GM12873 (cell line): Measurements from ENCODE around the gene CYP1A2.

ENCODE experiments used
- TF ChIP-seq, protein P1 (sequence below): IDR thresholded peaks from 2 replicates; pipeline ENCODE4 v1.5.1; 2012; ENCODE audit warnings: low read depth, mild to moderate bottlenecking, moderate library complexity, low read length, control low read depth; ENCODE audit not compliant: insufficient read depth; ENCODE audit errors: missing control alignments

Gene CYP1A2

DNA sequence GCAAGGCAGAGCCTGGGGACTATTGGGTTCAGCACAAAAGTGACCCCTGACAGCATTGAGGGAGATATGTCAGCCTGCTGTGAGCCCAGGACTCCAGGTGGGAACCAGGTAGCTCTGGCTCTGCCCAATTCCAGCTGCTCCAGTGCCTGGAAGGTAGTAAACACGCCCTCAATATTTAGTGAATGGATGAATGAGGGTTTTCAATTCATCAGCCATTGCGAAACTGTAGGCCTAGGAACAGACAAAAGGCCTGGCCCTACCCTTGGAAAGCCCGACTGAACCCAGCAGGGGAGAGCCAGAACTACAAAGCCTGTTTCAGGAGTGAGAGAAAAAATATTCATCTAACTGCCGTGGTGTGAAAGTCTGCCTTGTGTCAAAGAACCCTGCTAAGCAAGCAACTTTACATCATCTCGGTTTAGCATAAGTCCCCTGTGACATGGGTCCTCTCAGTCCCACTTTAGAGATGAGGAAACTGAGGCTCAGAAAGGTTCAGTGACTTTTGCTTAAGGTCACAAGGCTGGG lies 25.1 kb downstream of the CYP1A2 start:
- TF ChIP-seq, protein P1, sequence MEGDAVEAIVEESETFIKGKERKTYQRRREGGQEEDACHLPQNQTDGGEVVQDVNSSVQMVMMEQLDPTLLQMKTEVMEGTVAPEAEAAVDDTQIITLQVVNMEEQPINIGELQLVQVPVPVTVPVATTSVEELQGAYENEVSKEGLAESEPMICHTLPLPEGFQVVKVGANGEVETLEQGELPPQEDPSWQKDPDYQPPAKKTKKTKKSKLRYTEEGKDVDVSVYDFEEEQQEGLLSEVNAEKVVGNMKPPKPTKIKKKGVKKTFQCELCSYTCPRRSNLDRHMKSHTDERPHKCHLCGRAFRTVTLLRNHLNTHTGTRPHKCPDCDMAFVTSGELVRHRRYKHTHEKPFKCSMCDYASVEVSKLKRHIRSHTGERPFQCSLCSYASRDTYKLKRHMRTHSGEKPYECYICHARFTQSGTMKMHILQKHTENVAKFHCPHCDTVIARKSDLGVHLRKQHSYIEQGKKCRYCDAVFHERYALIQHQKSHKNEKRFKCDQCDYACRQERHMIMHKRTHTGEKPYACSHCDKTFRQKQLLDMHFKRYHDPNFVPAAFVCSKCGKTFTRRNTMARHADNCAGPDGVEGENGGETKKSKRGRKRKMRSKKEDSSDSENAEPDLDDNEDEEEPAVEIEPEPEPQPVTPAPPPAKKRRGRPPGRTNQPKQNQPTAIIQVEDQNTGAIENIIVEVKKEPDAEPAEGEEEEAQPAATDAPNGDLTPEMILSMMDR, result no peak

DNA sequence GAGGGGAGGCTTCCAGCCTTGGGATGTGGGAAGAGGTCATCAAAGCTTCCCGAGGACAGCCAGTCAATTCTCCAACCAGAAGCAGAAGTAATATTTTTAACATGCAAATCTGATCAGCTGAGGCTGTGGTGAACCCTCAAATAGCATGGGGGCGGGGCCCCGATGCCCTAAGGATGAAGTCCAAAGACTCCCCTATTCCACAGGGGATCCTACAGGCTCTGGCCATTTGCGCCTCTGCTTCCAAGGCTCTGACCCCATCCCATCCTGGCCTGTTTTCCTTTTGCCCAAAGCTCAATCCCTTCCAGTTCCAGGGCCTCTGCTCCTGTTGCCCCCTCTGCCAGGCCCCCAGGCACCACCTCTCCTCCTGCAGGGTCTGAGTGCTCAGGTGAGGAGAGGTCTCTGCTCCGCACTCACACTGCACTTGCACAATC lies 26.5 kb downstream of the CYP1A2 start:
- TF ChIP-seq, protein P1, result no peak

DNA sequence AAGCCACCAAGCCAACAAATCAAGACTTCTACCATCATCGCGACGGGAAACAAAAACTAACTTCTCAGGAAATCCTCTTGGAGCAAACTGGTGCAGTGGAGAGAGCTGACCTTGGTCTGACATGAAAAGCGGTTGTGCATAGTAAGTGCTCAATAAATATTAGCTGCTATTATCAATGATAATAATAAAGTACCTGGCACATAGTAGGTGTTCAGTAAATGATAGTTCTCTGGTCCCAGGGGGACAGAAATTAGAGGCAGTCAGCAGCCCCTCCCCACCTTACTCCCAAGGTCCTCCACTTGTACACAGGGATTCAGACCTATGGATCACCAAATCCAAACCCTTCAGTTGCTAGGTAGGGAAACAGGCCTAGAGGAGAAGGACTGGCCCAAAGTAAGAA lies 27.2 kb downstream of the CYP1A2 start:
- TF ChIP-seq, protein P1, result no peak

DNA sequence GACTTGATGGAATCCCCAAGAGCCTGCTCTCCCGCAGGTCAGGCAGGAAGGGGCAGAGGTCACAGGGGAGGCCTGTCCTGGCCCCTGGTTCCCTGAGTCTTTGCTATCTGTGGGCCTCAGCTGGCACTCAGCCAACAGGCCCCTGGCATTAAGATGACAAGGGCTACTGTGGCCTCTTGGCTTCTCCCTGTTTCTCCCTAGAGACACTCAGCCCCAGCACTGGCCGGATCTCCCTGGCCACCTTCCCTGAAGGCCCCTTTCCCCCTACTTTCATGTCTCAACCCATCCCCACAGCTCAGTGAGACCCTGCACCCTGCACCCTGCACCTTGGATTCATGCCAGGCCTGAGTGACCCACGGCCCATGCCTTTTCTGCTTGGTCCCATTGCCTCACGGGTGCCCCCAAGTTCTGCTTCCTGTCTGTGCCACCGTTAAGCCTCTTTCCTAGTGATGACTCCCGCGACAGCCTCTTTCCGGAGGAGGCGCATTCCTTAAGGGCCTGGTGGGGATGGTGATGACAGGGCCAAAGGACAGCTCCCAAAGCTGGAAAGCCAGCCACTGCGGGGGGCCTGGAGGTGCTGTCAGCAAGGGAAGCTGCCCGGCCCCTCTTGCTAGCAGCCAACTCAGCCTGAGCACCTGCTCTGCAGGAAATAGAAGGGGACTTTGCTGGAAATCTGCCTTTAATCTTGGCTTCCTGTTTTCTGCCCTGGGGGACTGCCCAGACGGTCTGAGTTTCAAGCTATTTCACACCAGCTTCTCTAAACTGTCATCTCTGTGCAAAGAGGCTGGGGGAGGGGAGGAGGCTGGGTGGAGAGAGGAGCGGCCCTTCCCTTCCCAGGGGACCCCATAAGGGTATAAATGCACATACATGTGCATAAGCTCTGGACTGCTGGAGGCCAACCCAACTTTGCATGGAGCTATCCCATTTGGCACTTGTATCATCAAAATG lies 28.4 kb downstream of the CYP1A2 start:
- TF ChIP-seq, protein P1, result no peak

DNA sequence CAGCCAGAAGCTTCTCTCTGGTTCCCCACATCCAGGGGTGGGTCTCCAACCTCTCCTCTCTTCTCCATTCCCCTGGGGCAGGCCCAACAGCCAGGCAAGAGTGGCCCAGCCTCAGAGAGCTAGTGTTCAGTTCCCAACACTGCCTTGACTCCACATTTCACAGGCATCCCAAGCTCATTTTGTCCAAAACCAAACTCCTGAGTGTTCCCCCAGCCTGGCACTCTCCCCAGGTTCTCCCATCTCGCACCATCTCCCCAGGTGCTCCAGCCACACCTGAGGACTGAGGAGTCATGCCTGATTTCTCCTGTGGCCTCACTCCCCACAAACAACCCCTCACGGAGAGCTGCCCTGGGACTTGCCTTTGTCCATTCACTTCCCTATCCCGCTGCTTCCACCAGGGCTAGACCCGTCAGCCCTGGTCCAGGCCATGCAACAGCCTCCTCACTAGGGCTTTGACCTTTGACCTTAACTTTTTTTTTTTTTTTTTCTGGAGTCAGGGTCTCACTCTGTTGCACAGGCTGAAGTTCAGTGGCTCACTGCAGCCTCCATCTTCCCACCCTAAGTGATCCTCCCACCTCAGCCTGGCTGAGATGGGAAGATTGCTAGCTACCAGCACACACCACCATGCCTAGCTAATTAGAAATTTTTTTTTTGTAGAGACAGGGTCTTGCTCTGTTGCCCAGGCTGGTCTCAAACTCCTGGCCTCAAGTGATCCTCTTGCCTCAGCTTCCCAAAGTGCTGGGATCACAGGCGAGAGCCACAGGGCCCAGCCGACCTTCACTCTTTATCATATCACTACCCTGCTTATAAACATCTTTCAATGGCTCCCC lies 29.3 kb downstream of the CYP1A2 start:
- TF ChIP-seq, protein P1, result no peak

DNA sequence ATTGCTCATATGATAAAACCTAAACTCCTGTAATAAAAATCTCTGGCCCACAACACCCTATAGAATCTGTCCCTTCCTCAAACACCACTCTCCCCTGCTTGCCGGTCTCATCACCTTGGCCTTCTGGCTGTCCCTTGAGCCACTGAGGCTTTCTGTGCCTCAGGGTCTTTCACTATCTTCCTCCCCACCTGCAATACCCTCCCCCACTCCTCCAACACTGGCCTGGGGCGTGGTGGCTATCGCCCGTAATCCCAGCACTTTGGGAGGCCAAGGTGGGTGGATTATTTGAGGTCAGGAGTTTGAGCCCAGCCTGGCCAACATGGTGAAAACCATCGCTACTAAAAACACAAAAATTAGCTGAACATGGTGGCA lies 29.9 kb downstream of the CYP1A2 start:
- TF ChIP-seq, protein P1, result no peak

DNA sequence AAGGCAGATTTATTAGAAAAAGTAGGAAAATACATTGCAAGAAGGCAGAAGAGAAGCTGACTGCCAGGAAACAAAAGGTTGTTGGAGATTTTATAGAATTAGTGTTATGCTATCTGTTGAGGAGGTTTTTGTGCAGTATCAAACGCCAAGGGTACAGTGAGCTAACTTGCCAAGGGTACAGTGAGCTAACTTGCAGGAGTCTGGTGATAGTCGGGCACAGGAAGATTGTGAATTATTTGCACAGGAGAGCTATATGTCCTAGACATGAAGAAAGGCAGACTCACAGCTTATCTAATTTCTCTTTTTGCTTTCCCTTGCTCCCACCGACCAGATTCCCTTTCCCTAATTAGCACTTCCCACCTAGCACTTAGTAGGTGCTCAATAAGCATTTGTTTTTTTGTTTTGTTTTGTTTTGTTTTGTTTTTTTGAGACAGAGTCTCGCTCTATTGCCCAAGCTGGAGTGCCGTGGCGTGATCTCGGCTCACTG lies 30.6 kb downstream of the CYP1A2 start:
- TF ChIP-seq, protein P1, result no peak
